Coronary artery (tissue), 2 donors: ENCODE measurements around the gene TARS3.

ENCODE experiments used
- DNase-seq: peaks from one replicate; pipeline ENCODE4 v3.0.0-alpha.2; 2017; ENCODE audit warnings: low spot score
- H3K27ac ChIP-seq, 2 donors: fragments of 200-600 bp; sonication (generic); one replicate each; pipeline ENCODE4 v1.5.1; 2016 to 2019
- H3K4me3 ChIP-seq: fragments of 200-600 bp; sonication (generic); 2 replicates; pipeline ENCODE4 v1.5.1; 2016; ENCODE audit warnings: mild to moderate bottlenecking, moderate library complexity
- TF ChIP-seq, protein P1 (sequence below): fragments of 200-600 bp; sonication (generic); IDR thresholded peaks from one replicate; pipeline ENCODE4 v1.5.1; 2019; ENCODE audit warnings: antibody characterized with exemption

The TARS3 gene

DNA sequence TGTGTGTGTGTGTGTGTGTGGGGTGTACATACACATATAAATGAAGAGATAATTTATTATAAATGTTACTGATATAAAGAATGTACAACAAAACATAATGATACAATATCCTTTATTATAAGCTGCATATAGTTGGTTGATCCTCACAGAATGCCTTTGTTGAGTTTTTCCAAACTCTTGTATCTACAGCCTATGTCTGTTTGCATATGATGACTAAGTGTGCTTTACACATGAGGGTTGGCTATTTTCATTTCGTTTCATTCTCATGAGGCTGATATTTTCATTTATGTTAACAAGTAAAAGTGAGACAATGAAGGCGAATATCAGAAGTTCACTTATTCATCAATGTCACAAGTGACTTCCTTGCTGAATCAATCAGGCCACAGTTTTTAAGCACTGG lies 117.2 kb downstream of the TARS3 start:
- H3K27ac ChIP-seq: no peak overlapping the region
- no peak overlapping the region for H3K4me3 ChIP-seq
- TF ChIP-seq, protein P1, sequence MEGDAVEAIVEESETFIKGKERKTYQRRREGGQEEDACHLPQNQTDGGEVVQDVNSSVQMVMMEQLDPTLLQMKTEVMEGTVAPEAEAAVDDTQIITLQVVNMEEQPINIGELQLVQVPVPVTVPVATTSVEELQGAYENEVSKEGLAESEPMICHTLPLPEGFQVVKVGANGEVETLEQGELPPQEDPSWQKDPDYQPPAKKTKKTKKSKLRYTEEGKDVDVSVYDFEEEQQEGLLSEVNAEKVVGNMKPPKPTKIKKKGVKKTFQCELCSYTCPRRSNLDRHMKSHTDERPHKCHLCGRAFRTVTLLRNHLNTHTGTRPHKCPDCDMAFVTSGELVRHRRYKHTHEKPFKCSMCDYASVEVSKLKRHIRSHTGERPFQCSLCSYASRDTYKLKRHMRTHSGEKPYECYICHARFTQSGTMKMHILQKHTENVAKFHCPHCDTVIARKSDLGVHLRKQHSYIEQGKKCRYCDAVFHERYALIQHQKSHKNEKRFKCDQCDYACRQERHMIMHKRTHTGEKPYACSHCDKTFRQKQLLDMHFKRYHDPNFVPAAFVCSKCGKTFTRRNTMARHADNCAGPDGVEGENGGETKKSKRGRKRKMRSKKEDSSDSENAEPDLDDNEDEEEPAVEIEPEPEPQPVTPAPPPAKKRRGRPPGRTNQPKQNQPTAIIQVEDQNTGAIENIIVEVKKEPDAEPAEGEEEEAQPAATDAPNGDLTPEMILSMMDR: no peak
- no peak for DNase-seq

DNA sequence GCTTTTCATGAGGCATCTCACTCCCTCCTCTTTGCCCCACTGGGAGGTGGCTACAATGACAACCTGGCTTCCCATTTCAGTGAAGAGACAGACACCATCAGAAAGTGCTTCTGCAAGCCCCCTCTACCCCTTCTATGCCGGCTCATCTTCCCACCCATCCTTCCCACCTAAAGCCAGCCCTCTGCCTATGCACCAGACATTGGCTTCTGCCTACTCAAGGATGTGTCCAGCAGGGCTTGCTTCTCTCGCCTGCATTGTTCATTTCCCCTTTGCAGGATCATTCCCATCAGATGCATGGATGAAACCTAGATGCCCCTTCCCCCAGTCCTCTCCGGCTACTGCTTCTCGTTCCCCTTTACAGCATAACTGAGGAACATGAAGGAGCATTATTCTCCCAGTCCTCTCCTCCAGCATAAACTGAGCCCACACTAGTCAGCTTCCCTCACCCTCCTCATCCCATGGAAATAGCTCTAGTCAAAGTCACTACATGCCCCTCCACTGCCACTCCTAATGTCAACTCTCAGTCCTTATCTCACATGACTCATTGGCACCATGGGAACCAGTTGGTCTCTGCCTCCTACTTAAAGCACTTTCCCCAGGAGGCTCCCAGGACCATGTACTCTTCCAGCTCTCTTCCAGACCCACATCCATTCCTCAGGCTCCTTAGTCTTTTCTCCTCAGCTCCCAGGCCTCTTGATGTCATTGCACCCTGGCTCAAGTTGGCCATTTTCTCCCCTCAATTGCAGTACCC lies 120.0 kb downstream of the TARS3 start:
- DNase-seq: no peak
- H3K27ac ChIP-seq: no peak overlapping the region
- TF ChIP-seq, protein P1: no peak

More for the DNA sequence above, 120.0 kb downstream of the TARS3 start:
- H3K4me3 ChIP-seq: no peak overlapping the region
